GM12878 (cell line): Measurements from ENCODE around the gene TTC38. TPM values are rescaled to one million over a fixed set of nuclear protein-coding genes. Genes with fewer than 3 reads are reported as not detected.

ENCODE experiments used
- ATAC-seq: fragments of 200-7000 bp; cut with Tn5 transposase; 3 replicates; pipeline ENCODE4 v1.9.1; 2020; ENCODE audit warnings: mild to moderate bottlenecking, moderate library complexity
- BruUV-seq: library from RNA; stranded (reverse); fragments of 400-500 nt; replicated peaks from 2 replicates; lab custom pipeline; 2021; lab: Mats Ljungman, UMichigan
- CTCF ChIA-PET: fragments of 300-600 bp; sonication (Branson Sonifier 250); formaldehyde crosslinking; extraction: SDS; loops from one replicate; lab custom pipeline; 2021; ENCODE audit warnings: inconsistent platforms; lab: Yijun Ruan, JAX
- POLR2A ChIA-PET: fragments of 350-600 bp; formaldehyde crosslinking; extraction: SDS; loops from one replicate; lab custom pipeline; 2021; ENCODE audit warnings: inconsistent platforms; lab: Charles Lee
- RAD21 ChIA-PET: fragments of 300-600 bp; sonication (Branson Sonifier 250); formaldehyde crosslinking; loops from one replicate; lab custom pipeline; 2023; ENCODE audit warnings: antibody characterized with exemption; ENCODE audit not compliant: unreplicated experiment; lab: Charles Lee
- SMC1A ChIA-PET: fragments of 300-600 bp; sonication (Branson Sonifier 250); formaldehyde crosslinking; loops from one replicate; lab custom pipeline; 2023; ENCODE audit not compliant: unreplicated experiment, uncharacterized antibody; lab: Charles Lee
- DNase-seq: peaks from one replicate; pipeline ENCODE4 v3.0.0-alpha.2; 2011; ENCODE audit warnings: low read depth, low spot score
- FAIRE-seq: peaks from 3 replicates; lab custom pipeline; 2011; peaks lifted over from hg19 to GRCh38; lab: Jason Lieb, UNC
- H2AFZ ChIP-seq: 2 replicates; pipeline ENCODE4 v1.6.0; 2011; ENCODE audit warnings: low read depth, low read length, control low read depth; ENCODE audit not compliant: control insufficient read depth
- H3K27ac ChIP-seq: 2 replicates; pipeline ENCODE4 v1.5.1; 2011; ENCODE audit warnings: control low read depth; ENCODE audit not compliant: control insufficient read depth, insufficient read depth
- H3K27me3 ChIP-seq, 2 experiments: replicated peaks in 1 of 2; 2 replicates each; pipeline versions ENCODE4 v1.6.0 to v1.6.1; 2011; ENCODE audit warnings: low read length in 1 of 2; ENCODE audit not compliant: control insufficient read depth in 2 of 2, insufficient read depth in 2 of 2
- H3K36me3 ChIP-seq, 2 experiments: 2 replicates each; pipeline ENCODE4 v1.5.1; 2011; ENCODE audit warnings: low read length in 1 of 2; ENCODE audit not compliant: control insufficient read depth in 2 of 2, insufficient read depth in 2 of 2
- H3K4me1 ChIP-seq: 2 replicates; pipeline ENCODE4 v1.6.1; 2011; ENCODE audit warnings: mild to moderate bottlenecking, low read length, moderate library complexity, mixed read lengths; ENCODE audit not compliant: control insufficient read depth, insufficient read depth
- H3K4me2 ChIP-seq: 2 replicates; pipeline ENCODE4 v1.6.0; 2011; ENCODE audit warnings: control low read depth; ENCODE audit not compliant: control insufficient read depth, insufficient read depth
- H3K4me3 ChIP-seq: fragments of 200-600 bp; sonication (generic); 2 replicates; pipeline ENCODE4 v1.5.1; 2016
- H3K79me2 ChIP-seq: 2 replicates; pipeline ENCODE4 v1.6.0; 2011; ENCODE audit warnings: low read length; ENCODE audit not compliant: control insufficient read depth, insufficient read depth
- H3K9ac ChIP-seq: 2 replicates; pipeline ENCODE4 v1.8.0; 2011; ENCODE audit warnings: low read length, control low read depth, mixed read lengths; ENCODE audit not compliant: control insufficient read depth, insufficient read depth
- H3K9me3 ChIP-seq: replicated peaks from 3 replicates; pipeline ENCODE4 v1.5.1; 2011; ENCODE audit warnings: mild to moderate bottlenecking, low read length; ENCODE audit not compliant: control insufficient read depth, insufficient read depth
- H4K20me1 ChIP-seq: 2 replicates; pipeline ENCODE4 v1.6.0; 2011; ENCODE audit not compliant: control insufficient read depth, insufficient read depth
- BCL3 ChIP-seq: IDR thresholded peaks from 2 replicates; pipeline ENCODE4 v1.6.1; 2011; ENCODE audit warnings: borderline replicate concordance, low read depth, mild to moderate bottlenecking, moderate library complexity, low read length; ENCODE audit not compliant: insufficient read depth, poor library complexity, severe bottlenecking
- IRF4 ChIP-seq: IDR thresholded peaks from 2 replicates; pipeline ENCODE4 v1.6.1; 2011; ENCODE audit warnings: low read depth, low read length
- MYB ChIP-seq: fragments of 150-350 bp; IDR thresholded peaks from 2 replicates; pipeline ENCODE4 v1.6.1; 2014; ENCODE audit warnings: mild to moderate bottlenecking, low read depth, low read length, borderline replicate concordance
- PAX8 ChIP-seq: fragments of 450-650 bp; IDR thresholded peaks from 2 replicates; pipeline ENCODE4 v1.6.1; 2017; ENCODE audit warnings: mild to moderate bottlenecking, moderate library complexity
- SMC3 ChIP-seq: IDR thresholded peaks from 2 replicates; pipeline ENCODE4 v1.6.1; 2011; ENCODE audit warnings: low read length, improper control_type of control experiment, borderline replicate concordance
- TARDBP ChIP-seq: IDR thresholded peaks from 2 replicates; pipeline ENCODE4 v1.6.1; 2016; ENCODE audit warnings: borderline replicate concordance
- ZBTB4 ChIP-seq: fragments of 450-650 bp; formaldehyde crosslinking; IDR thresholded peaks from 2 replicates; pipeline ENCODE4 v1.4.0; 2022; ENCODE audit warnings: mild to moderate bottlenecking, moderate library complexity
- ZSCAN29 ChIP-seq: fragments of 450-650 bp; IDR thresholded peaks from 2 replicates; pipeline ENCODE4 v1.6.1; 2017; ENCODE audit warnings: mild to moderate bottlenecking, moderate library complexity
- WGBS: methylation state at CpG from one replicate; pipeline ENCODE4 v1.1.6; 2016; ENCODE audit warnings: low lambda C conversion rate; ENCODE audit not compliant: insufficient replicate concordance, insufficient coverage; ENCODE audit errors: missing lambda C conversion rate; 5-methylcytosine and 5-hydroxymethylcytosine counted together
- in situ Hi-C: fragments of 300-500 bp; cut with MboI; formaldehyde crosslinking; loops from 9 replicates; pipeline ENCODE4 v1.14.3; 2018; ENCODE audit warnings: mixed read lengths
- intact Hi-C: fragments of 100-400 bp; cut with micrococcal nuclease; formaldehyde crosslinking; loops from one replicate; pipeline ENCODE4 v1.14.2; 2022; ENCODE audit not compliant: unreplicated experiment
- polyA plus RNA-seq, 11 experiments: library from polyadenylated mRNA; depleted of rRNA in 4 of 11; unstranded in 6 of 11; stranded (reverse) in 5 of 11; fragments of >200 nt; fragmentation: Nextera tagmentation in 4 of 11; fragmentation: Illumina TruSeq in 1 of 11; extraction: Ambion mirVana in 4 of 11; extraction: Trizol in 1 of 11; gene quantifications; 1 replicate in 1 of 11; 2 replicates in 10 of 11; pipeline versions ENCODE4 v1.2.1 to v1.2.3, GENCODE V29; 2011 to 2016; ENCODE audit warnings: inconsistent platforms in 2 of 11, missing spikeins in 2 of 11, low read depth in 1 of 11
- total RNA-seq, 4 experiments: library from RNA; depleted of rRNA in 3 of 4; stranded (reverse); fragments of >200 nt in 3 of 4; fragmentation: Illumina TruSeq in 1 of 4; extraction: Trizol in 1 of 4; gene quantifications; 2 replicates each; pipeline versions ENCODE4 v1.2.1 to v1.2.3, GENCODE V29; 2013 to 2021
- TF ChIP-seq, protein P1 (sequence below): fragments of 150-350 bp; IDR thresholded peaks from 2 replicates; pipeline ENCODE4 v1.6.1; 2016; ENCODE audit warnings: low read depth, low read length

Gene TTC38
- total and polyA plus RNA-seq, 10 of the 15 experiments (the other 5 are each of a cell fraction or from before 2014, with no cell fraction given): 0.58 to 39.9 (median 13.0) TPM

DNA sequence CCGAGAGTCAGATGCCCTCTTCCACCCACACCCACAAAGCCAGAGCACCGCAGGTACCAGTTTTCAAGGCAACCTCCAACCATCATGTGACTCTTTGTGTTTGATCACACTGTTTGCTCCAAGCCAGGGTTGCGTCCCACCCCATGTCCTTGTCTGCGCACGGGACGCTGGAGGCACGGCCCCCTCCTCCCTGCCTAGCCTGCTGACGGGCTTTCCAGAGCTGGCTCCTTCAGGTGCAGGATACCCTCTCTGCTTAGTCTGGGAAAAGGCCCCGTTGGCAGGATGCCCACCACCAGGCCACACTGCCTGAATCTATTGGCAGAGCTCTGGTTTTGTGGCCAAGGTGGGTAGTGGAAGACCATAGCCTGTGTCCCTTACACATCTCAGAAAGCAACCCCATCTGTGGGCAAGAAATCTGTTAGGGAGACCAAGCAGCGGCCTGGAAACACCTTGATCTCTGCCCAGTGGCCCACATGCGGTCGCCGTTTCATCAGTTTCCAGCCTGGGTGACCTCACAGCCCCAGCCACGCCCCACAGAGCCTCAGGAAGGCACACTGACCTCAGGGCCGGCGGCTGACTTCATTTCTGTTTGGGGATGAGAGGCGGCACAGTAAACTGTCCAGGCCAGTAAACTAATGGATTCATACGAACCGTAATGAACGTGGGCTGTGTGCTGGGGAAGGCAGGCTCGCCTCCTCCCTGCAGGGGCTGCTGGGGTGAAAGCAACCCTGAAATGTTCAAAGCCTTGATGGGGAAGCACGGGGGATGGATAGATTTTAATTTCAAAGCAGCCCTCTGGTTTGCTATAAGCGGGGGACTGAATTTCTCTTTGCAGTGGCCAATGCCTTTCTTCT lies 43.5 kb upstream of the TTC38 start:
- peaks cover 8% of the 10 kb centered on the region for H3K4me1 ChIP-seq
- H3K9me3 ChIP-seq: no peaks in the 10 kb centered on the region; the same call in 2 of the 3 replicates
- BruUV-seq: no TSS peak
- H4K20me1 ChIP-seq: no peaks in the 10 kb centered on the region
- no peaks in the 10 kb centered on the region for H3K79me2 ChIP-seq
- 96% methylated on average over 23 of the region's 23 CpGs for WGBS
- TF ChIP-seq SMC3: no peak
- no peak for TF ChIP-seq MYB
- TF ChIP-seq ZBTB4 (CRISPR knock-in tag): no peak
- TF ChIP-seq IRF4: no peak
- TF ChIP-seq, protein P1, sequence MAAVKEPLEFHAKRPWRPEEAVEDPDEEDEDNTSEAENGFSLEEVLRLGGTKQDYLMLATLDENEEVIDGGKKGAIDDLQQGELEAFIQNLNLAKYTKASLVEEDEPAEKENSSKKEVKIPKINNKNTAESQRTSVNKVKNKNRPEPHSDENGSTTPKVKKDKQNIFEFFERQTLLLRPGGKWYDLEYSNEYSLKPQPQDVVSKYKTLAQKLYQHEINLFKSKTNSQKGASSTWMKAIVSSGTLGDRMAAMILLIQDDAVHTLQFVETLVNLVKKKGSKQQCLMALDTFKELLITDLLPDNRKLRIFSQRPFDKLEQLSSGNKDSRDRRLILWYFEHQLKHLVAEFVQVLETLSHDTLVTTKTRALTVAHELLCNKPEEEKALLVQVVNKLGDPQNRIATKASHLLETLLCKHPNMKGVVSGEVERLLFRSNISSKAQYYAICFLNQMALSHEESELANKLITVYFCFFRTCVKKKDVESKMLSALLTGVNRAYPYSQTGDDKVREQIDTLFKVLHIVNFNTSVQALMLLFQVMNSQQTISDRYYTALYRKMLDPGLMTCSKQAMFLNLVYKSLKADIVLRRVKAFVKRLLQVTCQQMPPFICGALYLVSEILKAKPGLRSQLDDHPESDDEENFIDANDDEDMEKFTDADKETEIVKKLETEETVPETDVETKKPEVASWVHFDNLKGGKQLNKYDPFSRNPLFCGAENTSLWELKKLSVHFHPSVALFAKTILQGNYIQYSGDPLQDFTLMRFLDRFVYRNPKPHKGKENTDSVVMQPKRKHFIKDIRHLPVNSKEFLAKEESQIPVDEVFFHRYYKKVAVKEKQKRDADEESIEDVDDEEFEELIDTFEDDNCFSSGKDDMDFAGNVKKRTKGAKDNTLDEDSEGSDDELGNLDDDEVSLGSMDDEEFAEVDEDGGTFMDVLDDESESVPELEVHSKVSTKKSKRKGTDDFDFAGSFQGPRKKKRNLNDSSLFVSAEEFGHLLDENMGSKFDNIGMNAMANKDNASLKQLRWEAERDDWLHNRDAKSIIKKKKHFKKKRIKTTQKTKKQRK: no peak
- no peak for TF ChIP-seq TARDBP
- no peak for TF ChIP-seq ZSCAN29
- TF ChIP-seq BCL3: no peak
- TF ChIP-seq PAX8: no peak
- POLR2A ChIA-PET: no interaction called here
- no peaks in the 10 kb centered on the region for H3K27me3 ChIP-seq
- intact Hi-C loops: no loop called here
- CTCF ChIA-PET: interaction anchor here (0.6 kb wide), 1 partner anchor 396 kb away, joined by 3 read pairs; the partner anchor contains the start of gene GRAMD4
- no peak overlapping the region for H3K4me2 ChIP-seq
- in situ Hi-C loops: no loop called here
- H3K4me3 ChIP-seq: no peak overlapping the region
- no peak for FAIRE-seq
- no peak overlapping the region for H2AFZ ChIP-seq
- SMC1A ChIA-PET: no interaction called here
- no peak overlapping the region for H3K27ac ChIP-seq
- H3K9ac ChIP-seq: no peak overlapping the region
- no peak for ATAC-seq
- DNase-seq: no peak
- H3K36me3 ChIP-seq: peaks cover 0 to 2% of the 10 kb centered on the region in 2 experiments; a peak in 2 of 4 replicates
- RAD21 ChIA-PET: no interaction called here
